K562 treated with DMSO at 1 percent for 12 hours (cell line): ENCODE results near the gene MMGT1. TPM values are rescaled to one million over a fixed set of nuclear protein-coding genes. Genes with fewer than 3 reads are reported as not detected.

Source experiments
- total RNA-seq: library from RNA; unstranded; fragments of 300-600 nt; gene quantifications from 2 replicates; pipeline ENCODE4 v1.2.3, GENCODE V29; 2022; ENCODE audit not compliant: insufficient read depth

The MMGT1 gene
- total RNA-seq: 8.6 and 18.4 TPM in 2 replicates

GRCh38 chrX:135973548-135974278 lies at the start of gene MMGT1:
Gene MMGT1 (minus strand): TSS chrX:135973988. CDS start chrX:135973675, 313 bp downstream.

DNA sequence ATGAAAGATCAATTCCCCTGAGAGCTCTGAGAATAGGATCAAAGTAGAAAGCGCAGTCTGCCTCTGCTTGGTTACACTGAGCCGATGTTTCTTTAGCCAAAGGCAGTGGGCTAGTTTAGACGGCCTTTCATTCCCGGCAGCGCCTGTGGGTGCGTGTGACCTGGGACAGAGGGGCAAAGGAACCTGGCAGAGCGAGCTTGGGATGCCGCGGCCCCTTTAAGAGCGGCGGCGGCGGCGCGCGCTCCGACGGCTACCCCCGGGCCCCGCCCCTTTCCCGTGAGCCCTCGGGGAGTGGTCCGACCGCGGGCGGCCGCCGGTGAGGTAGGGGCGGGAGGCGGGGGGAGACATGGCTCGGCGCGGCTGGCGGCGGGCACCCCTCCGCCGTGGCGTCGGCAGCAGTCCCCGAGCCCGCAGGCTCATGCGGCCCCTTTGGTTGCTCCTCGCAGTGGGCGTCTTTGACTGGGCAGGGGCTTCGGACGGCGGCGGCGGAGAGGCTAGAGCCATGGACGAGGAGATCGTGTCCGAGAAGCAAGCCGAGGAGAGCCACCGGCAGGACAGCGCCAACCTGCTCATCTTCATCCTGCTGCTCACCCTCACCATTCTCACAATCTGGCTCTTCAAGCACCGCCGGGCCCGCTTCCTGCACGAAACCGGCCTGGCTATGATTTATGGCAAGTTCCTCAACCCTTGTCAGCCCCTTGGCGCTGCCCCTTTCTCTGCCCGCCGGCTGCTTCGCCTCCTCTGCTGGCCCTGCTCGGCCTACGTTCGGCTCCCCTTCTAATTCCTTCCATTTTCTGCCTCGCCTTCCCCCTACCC lies 11.6 kb upstream of the MMGT1 start, which contains the start of gene SLC9A6:
TSS of gene SLC9A6 (plus strand) at position 279 of the 816 bp plus-strand sequence. CDS start at position 503, 224 bp downstream.

Other genes with a start within 250 kb of the MMGT1 start
- not detected in 2 replicates for gene CT45A3, start 205.8 kb downstream of the MMGT1 start, total RNA-seq
- 0.68 TPM in 1 of 2 replicates, not detected in the other for gene CT45A5, start 188.5 kb downstream of the MMGT1 start, total RNA-seq
- not detected in 2 replicates for gene CT45A6, start 171.2 kb downstream of the MMGT1 start, total RNA-seq
- 1.2 TPM in 1 of 2 replicates, not detected in the other for gene CT45A2, start 154.0 kb downstream of the MMGT1 start, total RNA-seq
- gene CT45A7, start 136.7 kb downstream of the MMGT1 start, total RNA-seq: not detected in 2 replicates
- not detected in 2 replicates for gene CT45A8, start 119.5 kb downstream of the MMGT1 start, total RNA-seq
- gene CT45A9, start 102.2 kb downstream of the MMGT1 start, total RNA-seq: not detected in 2 replicates
- gene CT45A10, start 80.5 kb downstream of the MMGT1 start, total RNA-seq: 18.0 and 25.8 TPM in 2 replicates
- gene SAGE1, start 80.3 kb downstream of the MMGT1 start, total RNA-seq: 10.9 and 24.2 TPM in 2 replicates
- gene SLC9A6, start 11.4 kb upstream of the MMGT1 start, total RNA-seq: 3.2 and 16.1 TPM in 2 replicates
- 3.9 TPM in 1 of 2 replicates, not detected in the other for gene FHL1, start 173.5 kb upstream of the MMGT1 start, total RNA-seq